Transverse colon (tissue), 3 donors: ENCODE measurements around the gene LAMTOR4.

Experiments used
- CTCF ChIP-seq, 5 experiments: fragments of 200-600 bp in 3 of 5; fragments of 450-650 bp in 2 of 5; sonication (generic) in 3 of 5; IDR thresholded peaks; 1 replicate in 2 of 5; 2 replicates in 3 of 5; pipeline ENCODE4 v1.5.1; 2016 to 2017; ENCODE audit warnings: antibody characterized with exemption in 5 of 5, inconsistent platforms in 3 of 5, mild to moderate bottlenecking in 2 of 5, moderate library complexity in 1 of 5
- EP300 ChIP-seq: sonication (generic); formaldehyde crosslinking; IDR thresholded peaks from one replicate; pipeline ENCODE4 v1.6.1; 2017; ENCODE audit warnings: antibody characterized with exemption, low read depth
- POLR2A ChIP-seq: fragments of 450-650 bp; IDR thresholded peaks from one replicate; pipeline ENCODE4 v1.6.1; 2016; ENCODE audit warnings: antibody characterized with exemption, mild to moderate bottlenecking, moderate library complexity

- TF ChIP-seq CTCF (IDR thresholded peaks at IDR 0.05), result no peak
- TF ChIP-seq EP300, result no peak
- no peak for TF ChIP-seq POLR2A
These were observed 7.0 kb downstream of the LAMTOR4 start for GRCh38 chr7:100155553-100156317.
